ENCODE data around the gene RIPOR3. TPM values are rescaled to one million over a fixed set of nuclear protein-coding genes. Genes with fewer than 3 reads are reported as not detected.
"Not testable (repeated sequence)": the region's sequence is repeated elsewhere in the genome, so short reads cannot be mapped to it uniquely, and the experiment has no call there.

The RIPOR3 gene
- total RNA-seq, 1 donor from 2014 or later: 5.1 TPM

DNA sequence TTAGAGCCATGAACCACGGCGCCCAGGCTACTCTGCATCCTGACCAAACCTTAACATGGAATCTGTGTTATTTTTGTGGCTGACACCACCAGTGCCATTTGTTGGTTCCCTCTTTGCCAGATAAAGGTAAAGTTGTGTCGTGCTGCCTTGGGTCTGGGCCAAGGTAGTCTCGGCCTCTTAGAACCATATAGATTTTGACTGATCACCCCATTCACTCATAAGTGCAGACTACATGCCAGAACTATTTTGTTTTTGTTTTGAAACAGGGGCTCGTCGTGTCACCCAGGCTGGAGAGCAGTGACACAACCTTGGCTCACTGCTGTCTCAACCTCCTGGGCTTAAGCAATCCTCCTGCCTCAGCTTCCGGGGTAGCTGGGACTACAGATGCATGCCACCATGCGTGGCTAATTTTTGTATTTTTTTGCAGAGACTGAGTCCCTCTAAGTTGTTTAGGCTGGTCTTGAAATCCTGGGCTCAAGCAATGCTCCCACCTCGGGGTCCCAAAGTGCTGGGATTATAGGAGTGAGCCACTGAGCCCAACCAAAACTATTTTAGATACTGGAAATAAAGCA is 19.2 kb upstream of the RIPOR3 start:
- peaks cover 3% of the 10 kb centered on the region for H3K36me3 Mint-ChIP-seq
- no peak overlapping the region for H3K4me3 Mint-ChIP-seq
- H3K27me3 Mint-ChIP-seq: peaks cover 3% of the 10 kb centered on the region
- TF ChIP-seq, protein P1, sequence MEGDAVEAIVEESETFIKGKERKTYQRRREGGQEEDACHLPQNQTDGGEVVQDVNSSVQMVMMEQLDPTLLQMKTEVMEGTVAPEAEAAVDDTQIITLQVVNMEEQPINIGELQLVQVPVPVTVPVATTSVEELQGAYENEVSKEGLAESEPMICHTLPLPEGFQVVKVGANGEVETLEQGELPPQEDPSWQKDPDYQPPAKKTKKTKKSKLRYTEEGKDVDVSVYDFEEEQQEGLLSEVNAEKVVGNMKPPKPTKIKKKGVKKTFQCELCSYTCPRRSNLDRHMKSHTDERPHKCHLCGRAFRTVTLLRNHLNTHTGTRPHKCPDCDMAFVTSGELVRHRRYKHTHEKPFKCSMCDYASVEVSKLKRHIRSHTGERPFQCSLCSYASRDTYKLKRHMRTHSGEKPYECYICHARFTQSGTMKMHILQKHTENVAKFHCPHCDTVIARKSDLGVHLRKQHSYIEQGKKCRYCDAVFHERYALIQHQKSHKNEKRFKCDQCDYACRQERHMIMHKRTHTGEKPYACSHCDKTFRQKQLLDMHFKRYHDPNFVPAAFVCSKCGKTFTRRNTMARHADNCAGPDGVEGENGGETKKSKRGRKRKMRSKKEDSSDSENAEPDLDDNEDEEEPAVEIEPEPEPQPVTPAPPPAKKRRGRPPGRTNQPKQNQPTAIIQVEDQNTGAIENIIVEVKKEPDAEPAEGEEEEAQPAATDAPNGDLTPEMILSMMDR (conservative IDR thresholded peaks at IDR 0.05): no peak
- DNase-seq (ENCODE audit: extremely low spot score, unreplicated experiment): no peak
- H3K4me1 Mint-ChIP-seq (ENCODE audit: unreplicated experiment): peaks cover 23% of the 10 kb centered on the region
- peaks cover 5% of the 10 kb centered on the region for H3K9me3 Mint-ChIP-seq
- peak overlapping the region; percentile 85 for H3K27ac Mint-ChIP-seq

GRCh38 chr20:50709636-50709973 is 18.3 kb upstream of the RIPOR3 start:
- DNase-seq (ENCODE audit: extremely low spot score, unreplicated experiment): no peak
- peaks cover 3% of the 10 kb centered on the region for H3K36me3 Mint-ChIP-seq
- no peak overlapping the region for H3K27ac Mint-ChIP-seq
- H3K4me3 Mint-ChIP-seq: no peak overlapping the region
- H3K9me3 Mint-ChIP-seq: peaks cover 5% of the 10 kb centered on the region
- peaks cover 3% of the 10 kb centered on the region for H3K27me3 Mint-ChIP-seq
- H3K4me1 Mint-ChIP-seq (ENCODE audit: unreplicated experiment): peaks cover 23% of the 10 kb centered on the region
- TF ChIP-seq, protein P1 (conservative IDR thresholded peaks at IDR 0.05): no peak

GRCh38 chr20:50708845-50709635 is 17.7 kb upstream of the RIPOR3 start:
- H3K27ac Mint-ChIP-seq: no peak overlapping the region
- peaks cover 23% of the 10 kb centered on the region for H3K4me1 Mint-ChIP-seq (ENCODE audit: unreplicated experiment)
- H3K9me3 Mint-ChIP-seq: peaks cover 5% of the 10 kb centered on the region
- TF ChIP-seq, protein P1 (conservative IDR thresholded peaks at IDR 0.05): no peak
- H3K4me3 Mint-ChIP-seq: no peak overlapping the region
- no peak for DNase-seq (ENCODE audit: extremely low spot score, unreplicated experiment)
- H3K36me3 Mint-ChIP-seq: peaks cover 3% of the 10 kb centered on the region
- H3K27me3 Mint-ChIP-seq: peaks cover 3% of the 10 kb centered on the region

- DNase-seq (ENCODE audit: extremely low spot score, unreplicated experiment): no peak
- no peaks in the 10 kb centered on the region for H3K9me3 Mint-ChIP-seq
- no peaks in the 10 kb centered on the region for H3K36me3 Mint-ChIP-seq
- H3K4me1 Mint-ChIP-seq (ENCODE audit: unreplicated experiment): peaks cover 23% of the 10 kb centered on the region
- TF ChIP-seq, protein P1 (conservative IDR thresholded peaks at IDR 0.05): no peak
- H3K27ac Mint-ChIP-seq: no peak overlapping the region
- no peaks in the 10 kb centered on the region for H3K27me3 Mint-ChIP-seq
- no peak overlapping the region for H3K4me3 Mint-ChIP-seq
Measured at GRCh38 chr20:50704971-50705370, 13.6 kb upstream of the RIPOR3 start.

DNA sequence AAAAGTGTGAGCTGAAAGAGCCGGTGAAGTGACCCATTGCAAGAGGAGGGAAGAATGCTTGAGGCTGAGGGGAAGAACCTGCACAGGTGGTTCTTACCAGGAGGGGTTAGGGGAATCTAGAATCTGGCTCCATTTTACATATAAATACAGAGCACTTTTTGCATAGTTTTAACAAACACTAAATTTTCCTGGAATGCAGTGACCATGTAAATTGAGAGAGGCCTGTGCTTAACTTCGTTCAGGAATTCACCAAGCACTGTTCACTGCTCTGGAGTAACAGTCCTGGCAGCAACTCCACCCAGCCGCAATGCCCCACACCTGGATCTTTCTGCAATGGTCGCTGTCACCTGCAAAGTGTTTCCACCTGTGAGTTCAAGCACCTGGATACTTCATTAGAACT is 13.2 kb upstream of the RIPOR3 start:
- DNase-seq (ENCODE audit: extremely low spot score, unreplicated experiment): no peak
- Mint-ChIP-seq H3K4me3 (no peak overlapping the region), H3K27me3 (no peaks in the 10 kb centered on the region), H3K36me3 (no peaks in the 10 kb centered on the region), H3K27ac (no peak overlapping the region), H3K9me3 (no peaks in the 10 kb centered on the region), H3K4me1 (ENCODE audit: unreplicated experiment) (peaks cover 23% of the 10 kb centered on the region)
- TF ChIP-seq, protein P1 (conservative IDR thresholded peaks at IDR 0.05): no peak

- peaks cover 19% of the 10 kb centered on the region for H3K4me1 Mint-ChIP-seq (ENCODE audit: unreplicated experiment)
- DNase-seq (ENCODE audit: extremely low spot score, unreplicated experiment); H3K4me3 Mint-ChIP-seq; H3K27ac Mint-ChIP-seq; H3K9me3 Mint-ChIP-seq; H3K27me3 Mint-ChIP-seq; H3K36me3 Mint-ChIP-seq: not testable (repeated sequence)
Measured at GRCh38 chr20:50703651-50704438, 12.5 kb upstream of the RIPOR3 start.

Measured in type B pancreatic cell (in vitro differentiated cells).